GM18519 (cell line): ENCODE results near the gene GSTA2.
"Not testable (repeated sequence)": the region's sequence is repeated elsewhere in the genome, so short reads cannot be mapped to it uniquely, and the experiment has no call there.

Experiments used
- ATAC-seq: cut with Tn5 transposase; IDR thresholded peaks from one replicate; pipeline ENCODE4 v1.9.1; 2021; ENCODE audit warnings: mild to moderate bottlenecking, moderate library complexity; ENCODE audit not compliant: unreplicated experiment, low FRiP score

Gene GSTA2

DNA sequence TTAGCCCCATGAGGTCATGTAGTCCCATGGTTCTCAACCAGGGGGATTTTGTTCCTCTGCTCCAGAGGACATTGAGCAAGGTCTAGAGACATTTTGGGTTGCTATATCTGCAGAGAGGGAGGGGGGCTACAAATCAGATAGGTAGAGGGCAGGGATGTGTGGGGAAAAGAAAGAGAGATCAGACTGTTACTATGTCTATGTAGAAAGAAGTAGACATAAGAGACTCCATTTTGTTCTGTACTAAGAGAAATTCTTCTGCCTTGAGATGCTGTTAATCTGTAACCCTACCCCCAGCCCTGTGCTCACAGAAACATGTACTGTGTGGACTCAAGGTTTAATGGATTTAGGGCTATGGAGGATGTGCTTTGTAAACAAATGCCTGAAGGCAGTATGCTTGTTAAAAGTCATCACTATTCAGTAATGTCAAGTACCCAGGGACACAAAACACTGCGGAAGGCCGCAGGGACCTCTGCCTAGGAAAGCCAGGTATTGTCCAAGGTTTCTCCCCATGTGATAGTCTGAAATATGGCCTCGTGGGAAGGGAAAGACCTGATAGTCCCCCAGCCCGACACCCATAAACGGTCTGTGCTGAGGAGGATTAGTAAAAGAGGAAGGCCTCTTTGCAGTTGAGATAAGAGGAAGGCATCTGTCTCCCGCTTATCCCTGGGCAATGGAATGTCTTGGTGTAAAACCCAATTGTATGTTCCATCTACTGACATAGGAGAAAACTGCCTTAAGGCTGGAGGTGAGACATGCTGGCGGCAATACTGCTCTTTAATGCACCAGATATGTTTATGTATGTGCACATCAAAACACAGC is 1.4 kb downstream of the GSTA2 start:
- not testable (repeated sequence) for ATAC-seq

DNA sequence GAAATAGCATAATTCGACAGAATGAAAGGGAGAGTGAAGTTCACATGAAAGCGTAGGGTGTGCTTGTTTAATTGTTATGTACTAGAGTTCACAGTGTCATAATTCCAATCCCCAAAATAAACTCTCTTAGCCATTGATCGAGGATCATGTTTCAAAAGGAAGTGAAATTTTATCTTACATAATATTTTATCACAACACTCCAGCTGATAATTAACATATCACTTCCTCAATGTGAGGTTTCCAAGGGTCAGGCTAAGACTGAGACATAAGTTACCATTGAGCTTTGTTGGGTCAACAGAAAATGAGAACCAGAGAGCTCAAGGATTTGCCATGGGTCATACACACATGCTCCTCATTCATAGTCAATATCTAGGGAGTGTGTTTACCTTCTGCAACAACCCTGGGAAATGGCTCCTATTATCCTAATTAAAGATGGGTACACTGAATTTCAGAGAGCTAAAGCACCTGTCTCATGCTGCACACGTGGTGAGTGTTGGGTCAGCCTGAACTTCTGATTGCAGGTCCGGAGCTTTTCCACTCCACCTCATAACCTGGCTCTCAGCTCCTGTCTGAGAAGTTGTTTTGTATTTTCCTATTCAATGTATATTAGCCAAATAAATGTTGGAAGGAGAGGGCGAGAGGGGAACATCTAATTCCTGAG is 3.0 kb downstream of the GSTA2 start:
- no peak for ATAC-seq

DNA sequence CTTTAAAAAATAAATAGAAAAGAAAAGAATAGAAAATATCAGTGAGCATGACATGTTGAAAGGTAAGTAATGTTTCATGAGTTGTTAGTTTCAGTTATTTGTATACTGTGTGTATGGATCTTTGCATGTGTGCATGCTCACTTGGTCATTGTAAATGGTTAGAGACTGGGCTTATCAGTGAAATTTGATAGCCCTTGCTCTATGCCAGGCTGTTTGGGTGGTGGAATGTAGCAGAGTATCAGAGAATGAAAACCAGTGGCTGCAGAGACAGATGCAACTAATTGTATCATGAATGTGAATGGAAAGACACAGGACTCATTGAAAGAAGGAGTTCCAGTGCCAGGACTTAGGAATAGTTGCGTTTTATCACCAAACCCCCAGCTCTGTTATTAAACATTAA is 4.2 kb downstream of the GSTA2 start:
- ATAC-seq: no peak

DNA sequence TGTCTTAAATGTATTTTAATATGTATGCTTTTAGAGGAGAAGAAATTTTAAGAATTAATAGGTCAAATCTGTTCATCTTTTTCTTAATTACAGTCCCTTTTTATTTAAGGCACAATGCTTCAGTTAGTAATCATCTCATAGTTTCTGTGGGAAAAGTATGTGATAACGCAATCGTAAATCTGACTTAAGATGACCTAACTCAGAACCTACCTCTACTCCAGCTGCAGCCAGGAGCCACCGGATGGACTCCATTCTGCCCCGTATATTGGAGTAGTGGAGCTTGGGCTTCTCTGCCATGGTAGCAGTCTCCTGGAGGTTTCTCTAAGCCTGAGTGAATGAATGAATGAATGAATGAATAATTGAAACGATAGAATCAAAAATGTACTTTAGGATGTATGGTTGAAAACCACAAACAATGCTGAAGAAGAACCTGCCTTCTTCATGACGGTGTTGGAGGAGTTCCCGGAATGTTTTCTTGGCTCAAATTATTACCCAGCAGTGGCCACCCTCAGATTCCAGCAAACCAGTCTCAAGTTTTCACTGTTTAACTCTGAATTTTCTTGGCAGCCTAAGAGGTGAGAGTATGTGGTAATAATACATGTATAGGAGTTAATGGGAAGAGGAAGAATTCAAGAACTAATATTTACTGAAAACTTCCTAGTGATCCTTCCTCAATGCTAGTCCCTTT is 5.5 kb downstream of the GSTA2 start:
- not testable (repeated sequence) for ATAC-seq

DNA sequence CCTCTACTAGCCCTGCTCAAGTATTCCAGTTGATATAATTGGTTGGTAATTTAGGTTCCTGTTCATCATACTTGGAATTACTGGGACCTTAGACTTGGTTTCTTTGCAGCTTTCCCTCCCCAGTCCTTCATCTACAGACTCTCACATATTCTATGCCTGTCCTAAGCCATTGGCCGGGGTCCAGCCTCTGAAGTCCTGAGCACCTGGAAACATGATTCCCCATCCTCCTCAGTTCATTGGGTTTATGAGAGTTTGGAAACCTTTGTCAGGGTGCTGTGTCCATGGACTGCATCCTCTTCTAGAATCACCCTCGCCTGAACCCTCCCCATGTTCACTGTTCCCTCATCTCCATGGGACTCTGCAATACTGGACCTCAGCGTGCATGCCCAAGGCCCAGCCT is 8.8 kb downstream of the GSTA2 start:
- ATAC-seq: no peak

DNA sequence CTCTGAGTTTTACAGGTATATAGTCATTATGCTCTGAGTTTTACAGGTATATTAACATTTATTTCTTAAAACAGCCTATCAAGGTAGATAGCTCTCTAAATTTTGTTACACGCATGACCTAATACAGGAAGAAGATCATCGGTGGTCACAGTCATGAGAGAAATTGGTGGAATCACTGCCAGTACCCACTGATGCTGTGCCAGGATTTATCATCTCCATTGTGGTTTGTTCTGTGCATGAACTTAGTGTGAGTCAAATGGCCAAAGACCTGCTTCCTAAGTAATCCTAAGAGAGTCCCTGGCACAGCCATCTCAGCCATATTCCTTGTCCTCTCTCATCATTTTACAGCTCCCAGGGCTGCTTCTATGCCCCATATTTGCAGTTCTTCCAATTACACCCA is 10.1 kb downstream of the GSTA2 start:
- not testable (repeated sequence) for ATAC-seq

DNA sequence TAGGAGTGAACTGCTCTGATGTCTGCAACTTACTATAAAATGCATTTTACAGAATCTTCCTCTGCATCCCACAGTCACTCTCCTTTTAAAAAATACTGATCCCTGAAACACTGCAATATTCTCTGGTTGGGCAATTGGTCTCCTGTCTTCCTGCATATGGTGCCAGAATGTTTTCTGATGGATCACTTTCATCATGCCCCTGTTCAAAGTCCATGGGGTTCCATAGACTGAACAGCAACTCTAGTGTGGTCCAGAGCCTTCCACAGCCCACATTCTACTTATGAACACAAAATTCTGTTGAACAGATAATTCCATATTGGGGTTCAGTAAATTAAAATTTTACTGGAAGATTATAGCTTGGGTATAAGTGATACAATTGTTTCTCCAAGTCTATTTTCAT is 11.0 kb downstream of the GSTA2 start:
- ATAC-seq: no peak

DNA sequence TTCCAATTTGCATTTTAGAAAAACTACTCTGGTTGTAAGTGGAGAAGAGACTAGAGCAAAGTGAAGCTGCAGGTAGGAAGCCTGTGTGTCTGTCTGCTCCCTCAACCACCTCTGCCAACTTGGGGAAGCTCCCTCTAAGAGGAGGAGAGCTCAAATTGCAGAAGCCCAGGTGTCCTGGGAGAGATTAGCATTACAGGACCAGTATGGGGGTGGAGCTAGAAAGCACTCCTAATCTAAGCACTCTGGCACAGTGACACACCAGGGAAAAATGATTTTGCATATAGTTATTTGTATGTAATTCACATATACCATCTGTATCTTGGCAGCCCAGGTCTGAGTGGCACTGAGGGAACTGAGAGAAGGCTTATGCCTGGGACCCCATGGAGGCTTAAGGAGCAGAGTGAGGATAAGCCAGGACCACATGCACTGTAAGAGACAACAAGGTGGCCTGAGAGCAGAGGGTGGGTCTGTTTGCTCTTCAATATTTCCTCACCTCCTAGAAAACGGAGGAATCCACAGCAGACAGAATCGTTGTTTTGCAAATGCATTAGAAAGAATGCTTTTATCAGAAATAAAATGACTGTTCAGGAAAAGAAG is 13.6 kb downstream of the GSTA2 start:
- ATAC-seq: no peak

DNA sequence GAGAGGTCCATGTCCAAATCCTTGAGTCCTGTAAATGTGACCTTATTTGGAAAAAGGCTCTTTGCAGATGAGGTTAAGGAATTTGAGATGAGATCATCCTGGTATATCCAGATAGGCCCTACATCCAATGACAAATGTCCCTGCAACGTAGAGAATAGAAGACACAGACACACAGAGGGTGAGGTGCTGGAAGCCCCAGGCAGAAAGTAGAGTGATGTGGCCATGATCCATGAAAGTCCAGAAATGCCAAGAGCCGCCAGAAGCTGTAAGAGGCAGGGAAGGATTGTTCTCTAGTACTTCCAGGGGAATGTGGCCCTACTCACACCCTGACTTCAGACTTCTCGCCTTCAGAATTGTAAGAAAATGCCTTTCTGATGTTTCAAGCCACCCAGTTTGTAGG is 16.0 kb downstream of the GSTA2 start:
- ATAC-seq: not testable (repeated sequence)

DNA sequence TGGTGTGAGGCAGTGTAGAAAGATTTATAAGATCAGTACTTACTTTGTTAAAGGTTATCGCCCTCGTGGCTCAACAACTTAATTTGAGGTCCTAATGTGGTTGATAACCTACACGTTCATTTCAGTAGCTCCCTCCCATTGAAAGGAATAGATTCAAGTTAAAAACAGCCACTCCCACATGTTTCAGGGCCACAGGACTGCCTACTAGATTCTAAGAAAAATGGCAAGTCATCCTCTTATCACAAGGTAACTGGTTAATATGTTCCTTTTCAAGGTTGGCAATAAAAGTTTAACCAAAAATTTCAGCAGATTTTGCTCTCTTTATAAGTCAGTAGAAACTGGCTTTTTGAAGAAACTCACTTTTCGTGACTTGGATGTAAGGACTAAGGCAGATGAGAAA is 17.1 kb downstream of the GSTA2 start:
- no peak for ATAC-seq

DNA sequence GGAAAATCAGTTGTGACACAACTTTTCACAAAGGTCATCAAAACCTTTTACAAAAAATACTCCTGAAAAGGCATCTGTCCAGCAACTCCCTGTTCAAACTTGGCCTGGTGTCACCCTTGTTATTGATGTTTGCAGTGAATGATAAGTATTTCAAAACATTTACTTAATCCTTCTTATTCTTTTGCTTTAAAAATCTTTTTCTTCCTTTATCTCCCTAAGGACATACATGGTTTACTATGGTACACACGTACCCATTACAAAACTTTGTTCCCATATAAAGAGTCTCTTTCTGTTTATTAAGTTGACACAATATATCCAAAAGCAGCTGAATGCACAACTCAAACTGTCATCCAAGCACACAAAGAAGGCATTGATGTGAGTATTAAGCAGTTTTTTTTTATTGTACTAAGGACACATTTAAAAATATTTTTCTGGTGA is 17.5 kb downstream of the GSTA2 start:
- no peak for ATAC-seq

DNA sequence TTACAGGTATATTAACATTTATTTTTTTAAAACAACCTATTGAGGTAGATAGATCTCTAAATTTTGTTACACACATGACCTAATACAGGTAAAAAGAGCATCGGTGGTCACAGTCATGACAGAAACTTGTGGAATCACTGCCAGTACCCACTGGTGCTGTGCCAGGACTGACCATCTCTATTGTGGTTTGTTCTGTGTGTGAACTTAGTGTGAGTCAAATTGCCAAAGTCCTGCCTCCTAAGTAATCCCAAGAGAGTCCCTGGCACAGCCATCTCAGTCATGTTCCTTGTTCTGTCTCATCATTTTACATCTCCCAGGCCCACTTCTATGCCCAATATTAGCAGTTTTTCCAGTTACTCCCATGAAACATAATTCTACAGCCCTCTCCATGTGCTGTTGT is 21.4 kb downstream of the GSTA2 start:
- no peak for ATAC-seq

DNA sequence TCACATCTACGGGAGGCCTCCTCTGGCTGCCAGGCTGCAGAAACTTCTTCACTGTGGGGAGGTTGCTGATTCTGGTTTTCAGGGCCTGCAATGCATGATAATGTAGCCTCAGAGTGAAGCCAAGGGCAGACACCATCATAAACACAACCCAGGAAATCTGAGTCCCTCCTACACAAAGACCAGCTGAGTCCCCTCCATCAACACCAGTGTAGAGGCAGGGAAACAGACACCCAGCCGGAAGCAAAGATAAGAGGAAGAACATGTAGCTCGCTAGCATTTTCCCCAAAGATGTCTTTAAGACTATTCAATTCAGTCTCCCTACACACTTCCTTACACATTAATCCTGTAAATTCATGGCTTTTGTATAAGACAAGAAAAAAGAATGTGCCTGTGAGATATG is 23.6 kb downstream of the GSTA2 start:
- no peak for ATAC-seq

DNA sequence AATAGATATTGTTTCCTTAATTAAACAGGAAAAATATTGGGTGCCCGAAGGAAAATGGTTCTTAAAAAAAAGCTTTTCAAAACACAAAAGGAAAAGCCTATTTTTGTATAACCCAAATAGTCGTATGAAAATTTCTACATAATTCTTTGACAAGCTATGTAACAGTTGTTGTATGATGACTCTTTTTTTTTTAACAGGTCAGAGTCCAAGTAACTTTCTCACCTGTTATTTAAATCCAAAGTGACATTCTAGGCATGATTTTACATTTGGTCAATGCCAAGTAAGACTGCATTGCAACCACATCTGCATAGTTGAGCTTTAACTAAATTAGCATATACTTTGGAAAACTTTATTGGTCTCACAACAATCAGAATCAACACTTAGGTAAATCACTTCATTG is 24.1 kb downstream of the GSTA2 start:
- ATAC-seq: no peak

DNA sequence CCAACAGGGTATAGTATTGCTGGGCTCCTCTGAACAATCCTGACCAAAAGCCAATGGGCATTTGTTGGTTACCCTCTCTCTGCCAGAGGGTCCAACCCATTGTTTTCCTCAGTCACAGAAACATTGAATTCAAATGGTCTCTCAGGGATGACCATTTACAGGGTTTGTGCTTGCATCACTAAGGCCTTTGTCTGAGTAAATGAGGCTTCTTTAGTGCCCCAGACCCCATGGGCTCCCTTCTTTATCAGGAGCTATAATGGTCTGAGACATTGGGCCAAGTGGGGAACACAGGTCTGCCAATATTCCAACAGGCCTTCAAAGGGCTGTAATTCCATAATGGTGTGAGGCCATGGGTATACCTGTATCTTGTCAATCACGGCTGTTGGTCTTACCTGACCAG is 27.1 kb downstream of the GSTA2 start:
- ATAC-seq: no peak

DNA sequence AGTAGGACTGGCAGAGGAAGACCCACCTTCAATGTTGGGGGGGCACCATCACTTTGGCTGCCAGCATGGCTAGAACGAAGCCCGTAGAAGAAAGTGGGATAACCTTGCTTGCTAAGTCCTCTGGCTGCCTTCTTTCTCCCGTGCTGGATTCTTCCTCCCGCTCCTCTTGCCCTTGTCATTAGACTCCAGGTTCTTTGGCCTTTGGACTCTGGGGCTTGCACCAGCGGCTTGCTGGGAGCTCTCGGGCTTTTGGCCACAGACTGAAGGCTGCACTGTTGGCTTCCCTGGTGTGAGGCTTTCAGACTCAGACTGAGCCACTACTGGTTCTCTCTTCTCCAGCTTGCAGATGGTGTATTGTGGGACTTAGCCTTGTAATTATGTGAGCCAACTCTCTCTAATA is 28.2 kb downstream of the GSTA2 start:
- ATAC-seq: no peak

DNA sequence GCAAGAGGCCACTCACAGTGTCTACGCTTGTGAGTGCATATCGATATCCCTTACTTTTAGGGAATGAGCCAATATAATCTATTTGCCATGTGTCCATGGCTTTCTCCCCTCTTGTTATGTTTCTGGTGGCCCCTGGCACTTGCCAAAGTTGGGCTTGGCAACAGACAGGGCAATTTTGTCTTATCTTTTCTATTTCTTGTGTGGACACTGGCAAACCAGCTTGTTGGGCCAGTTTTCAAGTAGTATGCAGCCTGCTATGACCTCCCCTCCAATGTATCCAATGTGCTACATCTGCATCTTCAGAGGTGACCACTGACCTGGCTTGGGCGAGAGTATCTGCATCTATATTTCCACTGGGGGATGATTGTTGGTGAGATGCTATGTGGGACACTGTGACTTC is 29.2 kb downstream of the GSTA2 start:
- ATAC-seq: no peak

DNA sequence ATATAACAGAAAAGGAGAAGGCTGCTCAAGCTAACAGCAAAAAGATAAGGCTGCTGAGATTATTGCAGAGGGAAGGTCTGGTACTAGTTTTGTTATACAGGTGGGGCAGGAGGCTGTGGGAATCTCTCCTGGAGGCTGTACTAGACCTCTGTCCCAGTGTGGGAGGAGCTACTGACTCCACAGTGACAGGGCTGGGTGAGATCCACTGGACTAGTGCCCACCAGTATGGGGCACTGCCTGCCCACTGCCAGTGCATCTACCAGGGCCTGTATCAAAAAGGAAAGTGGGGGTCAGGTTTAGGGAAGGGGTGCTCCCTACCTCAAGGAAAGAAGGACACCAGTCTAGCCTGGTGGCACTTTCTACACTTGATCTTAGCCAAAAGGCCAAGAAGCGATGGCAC is 30.1 kb downstream of the GSTA2 start:
- ATAC-seq: no peak

DNA sequence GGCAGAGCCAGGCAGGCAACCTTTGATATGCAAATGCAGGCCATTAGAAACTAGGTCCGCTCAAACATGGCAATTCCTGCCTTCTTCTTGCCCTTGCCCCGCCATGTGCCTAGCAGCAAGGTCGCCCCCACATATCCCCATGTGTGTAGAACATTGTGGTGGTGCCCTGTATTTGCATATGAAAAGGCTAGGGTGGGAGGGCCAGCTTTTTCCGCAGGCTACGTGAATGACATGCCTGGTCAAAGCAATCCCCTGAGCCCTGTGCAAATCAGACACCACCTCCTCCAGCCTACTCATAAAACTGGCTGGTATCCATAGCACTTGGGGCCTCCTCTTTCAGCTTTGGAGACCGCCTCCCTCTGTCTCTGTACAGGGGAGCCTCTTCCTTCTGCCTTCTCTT is 31.6 kb downstream of the GSTA2 start:
- ATAC-seq: no peak

DNA sequence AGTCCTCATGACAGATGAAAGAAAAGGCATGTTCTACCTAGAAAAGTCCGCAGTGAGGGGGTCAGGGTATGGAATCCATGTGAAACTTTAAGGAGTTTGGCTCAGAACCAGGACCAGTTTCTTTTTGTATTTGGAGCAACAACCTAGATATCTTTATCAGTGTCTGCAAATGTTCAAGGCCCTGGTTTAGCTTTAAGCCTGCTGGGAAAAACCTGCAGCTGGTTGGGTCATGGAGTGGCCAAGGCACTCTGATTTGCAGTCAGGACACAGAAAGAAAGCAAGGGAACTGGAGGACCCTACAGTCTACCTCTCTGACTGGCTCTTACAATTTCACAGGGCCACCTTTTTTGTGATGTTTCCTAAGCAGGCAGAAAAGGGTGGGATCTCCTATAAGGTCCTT is 33.7 kb downstream of the GSTA2 start:
- ATAC-seq: no peak

DNA sequence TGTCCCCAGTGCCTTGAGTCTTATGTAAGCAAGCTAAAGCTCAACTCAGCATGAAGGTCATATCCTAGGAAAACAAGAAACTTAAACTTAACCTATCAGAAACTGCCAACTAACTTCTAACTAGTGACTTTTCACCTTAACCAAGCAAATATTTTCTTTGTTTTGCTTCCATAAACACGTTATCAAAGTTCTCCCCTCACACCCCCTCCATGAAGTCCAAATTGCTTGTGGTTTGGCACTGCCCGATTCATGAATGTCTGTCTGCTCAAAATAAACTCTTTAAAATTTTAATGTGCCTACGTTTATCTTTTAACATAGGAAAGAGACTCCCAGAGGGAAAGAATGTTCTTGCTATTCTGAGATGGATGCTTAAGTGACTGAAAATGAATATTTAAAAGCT is 34.9 kb downstream of the GSTA2 start:
- no peak for ATAC-seq
